Cardiac fibroblast (primary cell): Measurements from ENCODE around the gene LRMDA.

ENCODE experiments used
- DNase-seq, 2 donors: peaks; one replicate each; pipeline versions ENCODE4 v3.0.0 to v3.0.0-alpha.2; 2010; ENCODE audit warnings: low read depth in 2 of 2
- H3K4me3 ChIP-seq, 2 donors: replicated peaks in 1 of 2; 1 replicate in 1 of 2; 2 replicates in 1 of 2; pipeline ENCODE4 v1.5.1; 2011; ENCODE audit warnings: low read depth in 2 of 2, low read length in 2 of 2, mild to moderate bottlenecking in 2 of 2, moderate library complexity in 1 of 2
- TF ChIP-seq, protein P1 (sequence below): IDR thresholded peaks from one replicate; pipeline ENCODE4 v1.5.1; 2011; ENCODE audit warnings: low read depth, mild to moderate bottlenecking, low read length, inconsistent platforms

Gene LRMDA

DNA sequence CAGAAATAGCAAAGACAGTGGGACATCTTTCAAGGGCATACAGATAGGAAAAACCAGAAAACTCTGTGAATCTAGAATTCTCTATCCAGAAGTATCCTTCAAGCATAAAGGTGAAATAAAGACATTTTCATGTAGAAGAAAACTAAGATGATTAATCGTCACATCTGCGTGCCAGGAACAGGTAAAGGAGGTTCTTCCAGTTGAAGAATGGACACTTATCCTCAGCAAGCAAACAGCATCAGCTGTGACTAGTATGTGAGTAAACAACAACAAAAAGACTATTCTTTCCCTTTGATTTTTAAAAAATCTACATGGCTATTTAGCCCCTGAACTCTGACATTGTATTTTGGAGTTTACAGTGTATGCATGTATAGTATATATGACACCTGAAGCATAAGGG, 124.9 kb downstream of the LRMDA start:
- H3K4me3 ChIP-seq, result no peak overlapping the region
- TF ChIP-seq, protein P1, sequence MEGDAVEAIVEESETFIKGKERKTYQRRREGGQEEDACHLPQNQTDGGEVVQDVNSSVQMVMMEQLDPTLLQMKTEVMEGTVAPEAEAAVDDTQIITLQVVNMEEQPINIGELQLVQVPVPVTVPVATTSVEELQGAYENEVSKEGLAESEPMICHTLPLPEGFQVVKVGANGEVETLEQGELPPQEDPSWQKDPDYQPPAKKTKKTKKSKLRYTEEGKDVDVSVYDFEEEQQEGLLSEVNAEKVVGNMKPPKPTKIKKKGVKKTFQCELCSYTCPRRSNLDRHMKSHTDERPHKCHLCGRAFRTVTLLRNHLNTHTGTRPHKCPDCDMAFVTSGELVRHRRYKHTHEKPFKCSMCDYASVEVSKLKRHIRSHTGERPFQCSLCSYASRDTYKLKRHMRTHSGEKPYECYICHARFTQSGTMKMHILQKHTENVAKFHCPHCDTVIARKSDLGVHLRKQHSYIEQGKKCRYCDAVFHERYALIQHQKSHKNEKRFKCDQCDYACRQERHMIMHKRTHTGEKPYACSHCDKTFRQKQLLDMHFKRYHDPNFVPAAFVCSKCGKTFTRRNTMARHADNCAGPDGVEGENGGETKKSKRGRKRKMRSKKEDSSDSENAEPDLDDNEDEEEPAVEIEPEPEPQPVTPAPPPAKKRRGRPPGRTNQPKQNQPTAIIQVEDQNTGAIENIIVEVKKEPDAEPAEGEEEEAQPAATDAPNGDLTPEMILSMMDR, result no peak
- DNase-seq, result no peak

DNA sequence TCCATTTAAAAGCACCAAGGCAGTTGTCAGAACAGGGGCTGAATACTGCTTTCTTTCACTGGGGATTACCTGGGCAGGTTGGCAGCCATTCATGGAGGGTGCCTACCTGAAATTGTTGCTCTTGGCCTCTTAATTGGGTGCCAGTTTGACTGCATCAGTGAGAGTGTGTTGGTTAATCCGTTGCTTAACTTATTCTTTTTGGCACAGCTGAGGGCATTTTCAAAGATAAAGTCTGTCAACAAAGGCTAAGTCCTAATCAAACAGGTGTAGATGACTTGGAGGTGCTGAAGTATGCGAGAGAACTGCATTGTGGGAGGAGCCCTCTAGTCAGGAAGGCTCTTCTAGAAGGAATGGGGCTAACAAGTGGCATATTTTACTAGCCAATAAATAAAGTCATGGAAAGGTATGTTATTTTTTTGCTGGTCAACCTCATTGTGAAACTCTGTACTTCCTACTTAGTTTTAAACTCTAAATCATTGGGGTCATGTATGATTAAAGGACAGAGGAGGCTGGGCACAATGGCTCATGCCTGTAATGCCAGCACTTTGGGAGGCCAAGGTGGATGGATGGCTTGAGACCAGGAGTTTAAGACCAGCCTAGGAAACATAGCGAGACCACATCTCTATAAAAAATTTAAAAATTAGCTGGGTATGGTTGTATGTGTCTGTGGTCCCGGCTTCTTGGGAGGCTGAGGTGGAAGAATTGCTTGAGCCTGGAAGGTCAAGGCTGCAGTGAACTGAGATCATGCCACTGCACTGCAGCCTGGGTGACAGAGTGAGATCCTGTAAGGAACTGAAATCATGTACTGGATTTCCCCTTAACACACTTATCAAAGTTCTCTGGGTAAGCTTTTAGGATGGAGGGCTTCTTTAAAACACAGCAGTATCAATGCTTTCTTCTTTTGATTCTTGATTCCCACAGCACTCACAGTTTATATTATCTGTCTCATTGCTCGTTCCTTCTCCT, 134.1 kb downstream of the LRMDA start:
- TF ChIP-seq, protein P1, result no peak
- no peak for DNase-seq
- H3K4me3 ChIP-seq, result no peak overlapping the region

DNA sequence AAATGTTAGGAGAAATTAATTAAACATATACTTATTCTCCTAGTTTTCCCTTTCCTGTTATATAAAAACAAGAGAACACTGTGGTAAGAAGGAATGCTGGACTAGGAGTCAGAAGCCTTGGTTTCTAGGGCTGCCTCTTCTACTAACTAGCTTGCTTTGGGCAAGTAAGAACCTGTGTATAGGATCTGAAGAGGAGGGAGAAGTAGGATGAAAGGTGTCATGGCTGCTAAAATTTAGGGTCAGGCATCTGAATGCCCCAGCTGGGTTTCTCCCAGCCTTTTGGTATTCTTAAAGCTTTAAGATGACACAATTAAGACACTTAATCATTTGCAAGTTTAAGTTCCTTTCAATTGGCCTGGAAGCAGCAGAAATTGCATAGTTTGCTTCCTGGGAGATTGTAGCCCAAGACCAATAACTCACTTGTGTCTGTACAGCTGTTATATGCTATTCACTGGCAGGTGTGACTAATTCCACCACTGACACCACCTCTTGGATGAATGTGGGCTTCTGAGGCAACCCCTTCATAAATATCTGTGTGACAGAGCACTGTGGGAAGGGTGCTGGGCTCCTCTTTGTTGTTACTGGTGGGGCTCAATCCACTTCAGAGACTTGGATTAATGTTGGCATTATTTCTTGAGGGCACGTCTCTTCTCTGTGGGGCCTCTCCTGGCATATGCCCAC, 137.2 kb downstream of the LRMDA start:
- DNase-seq, result no peak
- H3K4me3 ChIP-seq, result no peak overlapping the region
- TF ChIP-seq, protein P1, result no peak

DNA sequence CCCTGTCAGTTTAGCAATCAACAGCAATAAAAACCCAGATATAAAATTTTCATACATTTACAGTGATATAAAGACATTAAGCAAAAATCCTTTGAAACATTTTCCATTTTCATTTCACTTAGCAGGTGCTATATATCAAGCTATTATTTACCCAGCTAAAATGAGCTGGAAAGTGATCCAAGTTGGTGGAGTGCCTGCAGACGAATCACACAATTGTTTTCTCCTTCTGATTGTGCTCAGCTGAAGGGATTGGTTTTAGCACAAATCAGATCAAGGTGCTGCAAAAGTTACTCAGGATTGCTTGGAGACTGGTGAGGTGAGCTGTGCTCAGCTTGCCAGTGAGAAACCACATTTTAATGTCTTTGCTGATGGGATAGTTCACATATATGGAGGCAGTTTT, 138.1 kb downstream of the LRMDA start:
- TF ChIP-seq, protein P1, result no peak
- DNase-seq, result no peak
- no peak overlapping the region for H3K4me3 ChIP-seq

DNA sequence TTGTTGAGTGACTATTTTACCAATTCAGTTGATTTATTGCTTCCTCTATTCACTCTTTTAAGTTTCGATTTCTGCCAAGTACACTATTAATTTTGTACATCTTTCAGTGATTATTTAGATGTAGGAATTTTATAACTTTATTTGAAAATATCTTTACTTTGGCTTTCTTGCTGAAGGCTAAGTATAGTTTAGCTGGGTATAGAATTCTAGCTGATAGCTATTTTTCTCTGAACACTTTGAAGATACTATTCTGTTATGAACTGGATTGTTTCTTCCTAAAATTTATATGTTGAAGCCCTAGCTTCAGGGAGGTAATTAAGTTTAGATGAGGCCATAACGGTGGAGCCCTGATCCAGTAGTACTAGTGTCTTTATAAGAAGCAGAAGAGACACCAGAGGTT, 141.1 kb downstream of the LRMDA start:
- TF ChIP-seq, protein P1, result no peak
- DNase-seq, result no peak
- H3K4me3 ChIP-seq, result no peak overlapping the region

DNA sequence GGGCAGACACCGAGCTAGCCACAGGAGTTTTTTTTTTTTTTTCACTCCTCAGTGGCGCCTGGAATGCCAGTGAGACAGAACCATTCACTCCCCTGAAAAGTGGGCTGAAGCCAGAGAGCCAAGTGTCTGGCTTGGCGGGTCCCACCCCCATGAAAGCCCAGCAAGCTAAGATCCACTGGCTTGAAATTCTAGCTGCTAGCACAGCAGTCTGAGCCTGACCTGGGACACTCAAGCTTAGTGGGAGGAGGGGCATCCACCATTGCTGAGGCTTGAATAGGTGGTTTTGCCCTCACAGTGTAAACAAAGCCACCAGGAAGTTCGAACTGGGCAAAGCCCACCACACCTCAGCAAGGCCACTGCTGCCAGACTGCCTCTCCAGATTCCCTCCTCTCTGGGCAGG, 144.5 kb downstream of the LRMDA start:
- TF ChIP-seq, protein P1, result no peak
- H3K4me3 ChIP-seq, result no peak overlapping the region
- DNase-seq, result no peak
